T follicular helper cell (primary cell): ENCODE measurements around the gene INAFM2.

Experiments
- DNase-seq: peaks from one replicate; pipeline ENCODE4 v3.0.0-alpha.2; 2020; ENCODE audit warnings: low read depth

INAFM2 gene

GRCh38 chr15:40306371-40306770, 17.1 kb upstream of the INAFM2 start:
- no peak for DNase-seq

GRCh38 chr15:40306908-40307307, 16.6 kb upstream of the INAFM2 start:
- DNase-seq, result no peak

GRCh38 chr15:40307421-40308211, 15.9 kb upstream of the INAFM2 start, which contains the start of gene PLCB2:
Gene PLCB2 (minus strand): TSS chr15:40307935. CDS start chr15:40307672, 263 bp downstream.
- peak; percentile 58 for DNase-seq

GRCh38 chr15:40309344-40309862, 14.1 kb upstream of the INAFM2 start:
- no peak for DNase-seq

GRCh38 chr15:40310001-40310959, 13.2 kb upstream of the INAFM2 start:
- peak; percentile 28 for DNase-seq

GRCh38 chr15:40310993-40311392, 12.5 kb upstream of the INAFM2 start:
- DNase-seq, result no peak

GRCh38 chr15:40312370-40313158, 10.9 kb upstream of the INAFM2 start:
- no peak for DNase-seq

- DNase-seq, result no peak
Observed at GRCh38 chr15:40313531-40314398, 9.7 kb upstream of the INAFM2 start.

GRCh38 chr15:40314723-40315276, 8.7 kb upstream of the INAFM2 start:
- no peak for DNase-seq

GRCh38 chr15:40316931-40317330, 6.6 kb upstream of the INAFM2 start:
- DNase-seq, result no peak

GRCh38 chr15:40317580-40317979, 5.9 kb upstream of the INAFM2 start:
- no peak for DNase-seq

GRCh38 chr15:40320409-40320808, 3.1 kb upstream of the INAFM2 start:
- DNase-seq, result no peak

- DNase-seq, result peak; percentile 44
Observed at GRCh38 chr15:40320931-40321371, 2.5 kb upstream of the INAFM2 start.

GRCh38 chr15:40322531-40323238, 807 bp upstream of the INAFM2 start:
- no peak for DNase-seq

GRCh38 chr15:40323953-40324937, 753 bp downstream of the INAFM2 start:
- DNase-seq, result no peak

GRCh38 chr15:40325188-40325587, 1.7 kb downstream of the INAFM2 start:
- no peak for DNase-seq

- DNase-seq, result no peak
Observed at GRCh38 chr15:40325700-40326099, 2.2 kb downstream of the INAFM2 start.

- DNase-seq, result no peak
Observed at GRCh38 chr15:40327457-40327856, 4.0 kb downstream of the INAFM2 start.
